Sigmoid colon (tissue), 7 donors: ENCODE data around the gene IL31RA. TPM values are rescaled to one million over a fixed set of nuclear protein-coding genes. Genes with fewer than 3 reads are reported as not detected.
"Not testable (repeated sequence)": the region's sequence is repeated elsewhere in the genome, so short reads cannot be mapped to it uniquely, and the experiment has no call there.

Source experiments
- DNase-seq: peaks from one replicate; pipeline ENCODE4 v3.0.0-alpha.2; 2019
- H3K27ac ChIP-seq, 4 donors: fragments of 200-600 bp; sonication (generic); one replicate each; pipeline ENCODE4 v1.5.1; 2016 to 2019; ENCODE audit warnings: mild to moderate bottlenecking in 1 of 4
- H3K27me3 ChIP-seq, 3 donors: fragments of 200-600 bp; sonication (generic); one replicate each; pipeline ENCODE4 v1.5.1; 2019; ENCODE audit warnings: mild to moderate bottlenecking in 1 of 3
- H3K36me3 ChIP-seq, 4 donors: fragments of 200-600 bp; sonication (generic); one replicate each; pipeline ENCODE4 v1.5.1; 2016 to 2019
- H3K4me1 ChIP-seq, 4 donors: fragments of 200-600 bp; sonication (generic); one replicate each; pipeline ENCODE4 v1.5.1; 2017 to 2019
- H3K4me3 ChIP-seq, 4 donors: fragments of 200-600 bp; sonication (generic); one replicate each; pipeline ENCODE4 v1.5.1; 2017 to 2019; ENCODE audit warnings: mild to moderate bottlenecking in 2 of 4, moderate library complexity in 1 of 4
- H3K9me3 ChIP-seq, 4 donors: fragments of 200-600 bp in 3 of 4; sonication (generic) in 3 of 4; one replicate each; pipeline versions ENCODE4 v1.5.1 to v1.6.1; 2013 to 2019
- CTCF ChIP-seq, 4 experiments: fragments of 450-650 bp in 3 of 4; fragments of 200-600 bp in 1 of 4; IDR thresholded peaks; one replicate each; pipeline ENCODE4 v1.5.1; 2016 to 2019; ENCODE audit warnings: antibody characterized with exemption in 4 of 4, mild to moderate bottlenecking in 3 of 4, moderate library complexity in 2 of 4
- EP300 ChIP-seq, 4 donors: sonication (generic); formaldehyde crosslinking; IDR thresholded peaks; one replicate each; pipeline ENCODE4 v1.6.1; 2017; ENCODE audit warnings: antibody characterized with exemption in 4 of 4
- POLR2A ChIP-seq, 2 donors: fragments of 450-650 bp; IDR thresholded peaks; one replicate each; pipeline ENCODE4 v1.6.1; 2016; ENCODE audit warnings: antibody characterized with exemption in 2 of 2, mild to moderate bottlenecking in 2 of 2, moderate library complexity in 2 of 2
- POLR2AphosphoS5 ChIP-seq, 4 donors: sonication (generic); formaldehyde crosslinking; IDR thresholded peaks; one replicate each; pipeline ENCODE4 v1.6.1; 2017; ENCODE audit warnings: antibody characterized with exemption in 4 of 4
- WGBS, 2 donors: extraction: QIAGEN DNeasy Blood & Tissue Kit; methylation state at CpG; one replicate each; pipeline ENCODE4 v1.1.7; 2013; 5-methylcytosine and 5-hydroxymethylcytosine counted together
- intact Hi-C: fragments of 100-400 bp; cut with DNase I; formaldehyde crosslinking; loops from one replicate; pipeline ENCODE4 v1.15.1; 2023
- polyA plus RNA-seq, 3 donors: library from polyadenylated mRNA; stranded (reverse); fragments of 200-250 nt; gene quantifications; one replicate each; pipeline ENCODE4 v1.2.3, GENCODE V29; 2013
- total RNA-seq, 4 donors: library from RNA; depleted of rRNA; stranded (reverse); fragments of >200 nt; gene quantifications; one replicate each; pipeline ENCODE4 v1.1.0, GENCODE V29; 2016
- donor health status: healthy with polysubstance abuse.
- donor health status: Bipolar disorder and iron deficiency.
- donor health status: healthy.

Gene IL31RA
- total and polyA plus RNA-seq, 7 donors = 0.09 to 3.3 (median 1.5) TPM; not detected in 3

DNA sequence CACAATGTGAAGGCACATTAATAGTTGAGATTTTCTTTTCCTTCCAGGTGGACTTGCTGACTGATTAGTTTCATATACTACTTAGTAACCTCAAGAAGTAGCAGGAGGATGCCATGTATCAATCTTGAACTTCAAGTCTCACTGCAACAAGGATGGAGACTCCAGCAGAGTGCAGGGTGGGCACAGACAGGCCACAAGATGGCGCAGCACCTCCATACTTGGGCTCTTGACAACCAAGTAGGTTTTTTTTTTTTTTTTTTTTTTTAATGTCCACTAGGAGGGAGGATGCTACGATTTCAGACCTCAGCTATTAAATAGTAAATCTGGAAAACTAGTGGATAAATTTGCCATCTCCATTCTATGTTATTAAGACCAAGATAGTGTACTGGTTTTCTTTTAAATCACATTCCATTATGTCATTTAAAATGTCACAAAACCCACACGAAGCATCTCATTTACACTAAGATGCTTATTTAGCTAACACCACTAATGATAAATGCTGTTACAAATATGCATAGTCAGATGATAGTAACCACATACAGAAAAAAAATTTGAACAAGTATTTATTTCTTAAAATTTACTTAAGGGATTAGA, 85.0 kb downstream of the IL31RA start:
- 28% methylated on average over 3 of the region's 3 CpGs for WGBS, 2 donors
- peaks cover 0 to 44% (median 8%) of the 10 kb centered on the region in 4 donors for H3K36me3 ChIP-seq
- intact Hi-C loops = loop anchor here (2.0 to 10.0 kb wide), 4 partner anchors 56 to 903 kb away; partner anchors contain the start of gene IL6ST
- no peaks in the 10 kb centered on the region for H3K27me3 ChIP-seq
- no peaks in the 10 kb centered on the region for H3K4me1 ChIP-seq
- no peak overlapping the region for H3K4me3 ChIP-seq
- peak; percentile 87 for DNase-seq
- no peaks in the 10 kb centered on the region for H3K9me3 ChIP-seq
- TF ChIP-seq POLR2A (IDR thresholded peaks at IDR 0.05) (no peak), CTCF (IDR thresholded peaks at IDR 0.05) (peak; percentile 52 to 75 (median 64))
- no peak overlapping the region for H3K27ac ChIP-seq

DNA sequence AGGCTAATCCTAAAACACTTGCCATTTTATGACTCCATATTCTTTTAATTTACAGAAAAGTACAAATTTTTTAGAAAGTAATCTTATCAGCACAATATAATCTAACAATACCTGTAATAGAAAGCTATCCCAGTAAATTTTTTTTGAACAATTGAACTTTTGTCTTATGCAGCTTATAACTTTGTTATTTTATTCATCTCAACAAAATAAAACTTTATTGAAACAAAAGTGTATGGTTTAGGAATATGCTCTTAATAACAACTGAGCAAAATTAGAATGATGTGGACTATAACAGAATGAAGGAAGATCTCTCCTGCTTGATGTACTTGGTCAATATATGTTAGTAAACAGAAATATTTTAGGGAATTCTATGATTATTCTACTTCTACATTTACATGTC, 86.4 kb downstream of the IL31RA start:
- H3K4me3 ChIP-seq, H3K9me3 ChIP-seq, H3K27ac ChIP-seq, H3K27me3 ChIP-seq, DNase-seq, H3K4me1 ChIP-seq: not testable (repeated sequence)
- peaks cover 0 to 58% (median 15%) of the 10 kb centered on the region in 4 donors for H3K36me3 ChIP-seq
- intact Hi-C loops = loop anchor here (2.0 to 10.0 kb wide), 4 partner anchors 55 to 901 kb away; partner anchors contain the start of gene IL6ST

GRCh38 chr5:55941154-55941553, 90.0 kb downstream of the IL31RA start:
- H3K36me3 ChIP-seq = peaks cover 0 to 89% (median 22%) of the 10 kb centered on the region in 4 donors
- WGBS, 2 donors = 96 to 97% methylated on average over 4 of the region's 4 CpGs
- H3K27me3 ChIP-seq, H3K4me1 ChIP-seq, intact Hi-C loops, H3K9me3 ChIP-seq, H3K4me3 ChIP-seq, H3K27ac ChIP-seq, DNase-seq: not testable (repeated sequence)

DNA sequence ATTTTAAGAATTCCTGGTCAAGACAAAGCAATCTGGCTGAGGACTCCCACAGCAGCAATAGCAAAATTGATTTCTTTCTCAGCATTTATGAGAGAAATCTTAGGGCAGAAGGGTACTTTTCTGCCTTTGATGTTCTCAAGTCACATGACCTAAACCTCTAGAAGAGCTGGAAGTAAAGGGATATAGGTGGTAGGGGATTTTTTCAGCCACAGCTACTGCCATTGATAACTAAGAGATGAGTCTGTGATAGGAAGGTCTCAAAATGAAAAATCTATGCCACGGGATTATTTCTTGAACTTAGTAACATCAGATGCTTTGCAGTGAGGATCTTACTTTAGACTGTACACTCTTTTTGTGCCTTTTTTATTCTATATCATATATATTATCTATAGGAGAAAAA, 108.1 kb downstream of the IL31RA start:
- 85 to 89% methylated on average over 1 of the region's 1 CpG for WGBS, 2 donors
- Histone ChIP-seq H3K36me3 (peaks cover 0 to 97% (median 37%) of the 10 kb centered on the region in 4 donors), H3K27ac (no peak overlapping the region), H3K4me3 (no peak overlapping the region), H3K4me1 (no peaks in the 10 kb centered on the region), H3K27me3 (no peaks in the 10 kb centered on the region), H3K9me3 (no peaks in the 10 kb centered on the region)
- no peak for DNase-seq
- no peak for TF ChIP-seq EP300 (IDR thresholded peaks at IDR 0.05)
- intact Hi-C loops = loop anchor here (10.0 kb wide), 1 partner anchor 674 kb away; no protein-coding TSS in a partner anchor

DNA sequence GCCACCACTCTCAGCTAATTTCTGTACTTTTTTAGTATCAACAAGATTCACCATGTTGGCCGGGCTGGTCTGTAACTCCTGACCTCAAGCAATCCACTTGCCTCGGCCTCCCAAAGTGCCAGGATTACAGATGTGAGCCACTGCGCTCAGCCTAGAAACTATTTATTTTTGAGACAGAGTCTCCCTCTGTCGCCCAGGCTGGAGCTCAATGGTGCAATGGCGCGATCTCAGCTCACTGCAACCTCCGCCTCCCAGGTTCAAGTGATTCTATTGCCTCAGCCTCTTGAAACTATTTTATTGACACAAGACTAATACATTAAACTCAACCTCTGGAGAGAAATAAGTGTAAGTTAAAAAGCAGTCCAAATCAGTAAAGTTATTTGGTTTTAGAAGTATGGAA, 109.6 kb downstream of the IL31RA start:
- Histone ChIP-seq H3K4me3 (no peak overlapping the region), H3K27ac (no peak overlapping the region), H3K9me3 (no peaks in the 10 kb centered on the region), H3K27me3 (no peaks in the 10 kb centered on the region), H3K4me1 (no peaks in the 10 kb centered on the region), H3K36me3 (peaks cover 0 to 94% (median 25%) of the 10 kb centered on the region in 4 donors)
- WGBS, 2 donors = 98 to 99% methylated on average over 7 of the region's 7 CpGs
- DNase-seq = no peak
- no peak for TF ChIP-seq POLR2A (IDR thresholded peaks at IDR 0.05)
- intact Hi-C loops = no loop called here

DNA sequence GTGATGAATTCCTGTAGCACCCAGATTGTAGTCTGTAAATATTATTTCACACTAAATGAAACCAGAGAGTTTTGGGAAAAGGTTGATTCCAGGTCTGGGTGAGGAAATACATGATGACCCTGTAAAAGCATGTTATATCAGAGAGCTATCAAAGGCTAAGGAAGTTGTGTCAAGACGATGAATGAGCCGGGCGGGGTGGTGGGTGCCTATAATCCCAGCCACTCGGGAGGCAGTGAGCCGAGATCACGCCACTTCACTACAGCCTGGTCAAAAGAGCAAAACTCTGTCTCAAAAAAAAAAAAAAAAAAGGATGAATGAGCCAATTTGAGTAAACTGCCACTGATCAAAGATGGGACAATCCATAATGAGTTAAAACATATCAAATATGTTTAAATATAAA, 114.4 kb downstream of the IL31RA start:
- no peak for DNase-seq
- intact Hi-C loops = no loop called here
- Histone ChIP-seq H3K27me3 (no peaks in the 10 kb centered on the region), H3K36me3 (peaks cover 0 to 87% (median 12%) of the 10 kb centered on the region in 4 donors), H3K27ac (no peak overlapping the region), H3K4me3 (no peak overlapping the region), H3K9me3 (no peaks in the 10 kb centered on the region), H3K4me1 (no peaks in the 10 kb centered on the region)
- 68 to 79% methylated on average over 6 of the region's 6 CpGs for WGBS, 2 donors
- TF ChIP-seq POLR2A (IDR thresholded peaks at IDR 0.05) (no peak), POLR2AphosphoS5 (IDR thresholded peaks at IDR 0.05) (no peak), CTCF (IDR thresholded peaks at IDR 0.05) (no peak), EP300 (IDR thresholded peaks at IDR 0.05) (no peak)

DNA sequence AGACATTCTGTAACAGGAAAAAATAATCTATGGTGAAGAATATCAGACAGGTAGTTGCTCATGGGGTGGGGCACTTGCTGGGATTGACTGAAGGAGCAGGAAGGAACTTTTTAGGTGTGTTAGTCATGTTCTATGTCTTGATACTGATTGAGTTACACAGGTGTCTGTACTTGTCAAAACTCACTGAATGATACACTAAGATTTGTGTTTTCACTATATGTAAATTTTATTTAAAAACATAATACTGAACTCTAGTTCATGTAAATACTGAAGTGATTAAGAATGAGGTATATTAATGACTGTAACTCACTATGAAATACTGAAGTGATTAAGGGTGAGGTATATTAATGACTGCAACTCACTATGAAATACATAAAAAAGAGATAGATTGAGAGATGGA, 115.1 kb downstream of the IL31RA start:
- intact Hi-C loops = no loop called here
- Histone ChIP-seq H3K27me3 (no peaks in the 10 kb centered on the region), H3K9me3 (no peaks in the 10 kb centered on the region), H3K27ac (no peak overlapping the region), H3K36me3 (peaks cover 0 to 84% (median 10%) of the 10 kb centered on the region in 4 donors), H3K4me1 (peaks cover 0 to 5% (median 1%) of the 10 kb centered on the region in 4 donors), H3K4me3 (no peak overlapping the region)
- TF ChIP-seq CTCF (IDR thresholded peaks at IDR 0.05) = no peak
- no peak for TF ChIP-seq POLR2A (IDR thresholded peaks at IDR 0.05)
- no peak for TF ChIP-seq EP300 (IDR thresholded peaks at IDR 0.05)
- TF ChIP-seq POLR2AphosphoS5 (IDR thresholded peaks at IDR 0.05) = no peak
- no peak for DNase-seq
